Stimulated activated CD4-positive, alpha-beta T cell treated with anti-CD3 and anti-CD28 coated beads, Interleukin-1b, Interleukin-23, amount 100 ng/mL, for 48 hours (primary cell): ENCODE results near the gene RNASE7.
A peak's percentile ranks its signal among the peaks of the same experiment; 100 is the strongest.

Experiments used
- DNase-seq: peaks from one replicate; pipeline ENCODE4 v3.0.0-alpha.2; 2020

The RNASE7 gene

DNA sequence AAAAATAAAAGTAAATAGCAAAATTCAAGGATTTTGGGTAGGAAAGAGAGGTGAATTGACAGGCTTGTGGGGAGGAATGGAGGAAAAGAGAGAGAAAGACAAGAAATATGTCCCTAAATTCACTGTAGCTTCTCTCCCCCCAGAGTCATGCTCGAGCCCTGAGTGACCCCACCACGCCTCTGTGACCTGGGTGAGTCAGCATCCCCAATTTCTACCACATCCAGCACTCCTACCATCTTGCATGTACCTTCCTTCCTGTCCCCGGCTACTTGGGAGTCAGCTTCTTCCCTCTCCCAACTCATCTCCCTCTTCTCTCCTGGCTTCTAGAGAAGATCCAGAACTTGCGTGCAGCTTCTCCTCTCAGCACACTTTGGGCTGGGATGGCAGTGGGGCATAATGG is 46.5 kb downstream of the RNASE7 start:
- DNase-seq, result no peak

DNA sequence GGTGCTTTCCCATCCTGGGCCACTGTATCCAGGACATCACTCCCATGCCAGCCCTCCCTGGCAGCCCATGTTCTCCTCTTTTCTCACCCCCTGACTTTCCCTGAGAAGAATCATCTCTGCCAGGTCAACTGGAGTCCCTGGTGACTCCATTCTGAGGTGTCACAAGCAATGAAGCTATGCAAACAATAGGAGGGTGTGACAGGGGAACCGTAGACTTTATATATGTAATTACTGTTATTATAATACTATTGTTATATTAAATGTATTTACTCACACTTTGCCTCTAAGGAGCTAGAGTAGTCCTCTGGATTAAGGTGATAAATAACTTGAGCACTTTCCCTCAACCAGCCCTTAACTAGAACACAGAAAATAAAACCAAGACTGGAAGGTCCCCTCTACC is 47.1 kb downstream of the RNASE7 start:
- DNase-seq, result no peak

DNA sequence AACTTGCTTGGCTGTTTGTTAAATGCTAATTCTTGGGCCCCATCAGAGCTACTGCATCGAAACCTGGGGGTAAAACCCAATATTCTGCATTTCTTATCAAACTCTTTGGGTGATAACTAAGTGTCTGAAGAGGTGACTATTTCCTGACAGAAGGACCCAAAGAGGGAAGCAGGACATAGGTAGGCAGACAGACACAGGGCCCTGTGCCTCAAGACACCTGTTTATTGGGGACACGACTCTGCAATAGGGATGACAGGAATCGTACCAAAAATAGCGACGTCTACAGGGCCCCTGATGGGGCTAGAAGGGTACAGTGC is 47.7 kb downstream of the RNASE7 start:
- no peak for DNase-seq

DNA sequence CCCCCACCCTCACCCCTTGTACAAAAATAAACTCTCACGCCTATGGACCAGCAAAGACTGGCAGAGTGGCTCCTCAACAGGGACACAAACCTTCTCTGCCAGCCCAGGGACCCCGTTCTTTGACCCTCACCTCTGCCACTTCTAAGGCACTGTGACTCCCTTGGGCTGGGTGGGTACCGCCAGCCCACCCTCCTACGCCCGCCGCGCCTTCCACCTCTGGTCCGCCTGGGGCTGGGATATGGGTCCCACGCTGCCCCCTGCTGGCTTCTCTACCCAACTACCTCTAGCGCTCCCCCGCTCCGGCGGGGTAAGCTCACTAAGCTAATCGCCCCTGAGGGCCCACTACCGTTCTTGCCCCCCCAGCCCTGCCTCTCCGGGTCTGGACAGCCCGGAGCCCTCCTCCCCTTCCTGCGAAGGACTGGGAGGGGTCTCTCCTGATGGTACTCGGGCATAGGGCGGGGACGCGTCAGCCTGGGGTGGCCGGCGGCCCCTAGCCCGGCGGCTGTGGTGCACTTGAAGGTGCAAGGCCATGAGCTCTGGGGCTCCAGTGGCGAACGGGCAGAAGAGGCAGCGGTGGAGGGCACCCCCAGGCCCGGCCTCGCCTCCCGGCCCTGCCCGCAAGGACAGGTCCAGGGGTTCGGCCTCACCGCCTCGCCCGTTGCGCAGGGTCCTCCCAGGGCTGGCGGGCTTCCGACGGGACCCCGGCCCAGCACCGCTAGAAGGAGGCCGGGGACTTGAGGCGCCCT is 48.2 kb downstream of the RNASE7 start:
- DNase-seq, result no peak

DNA sequence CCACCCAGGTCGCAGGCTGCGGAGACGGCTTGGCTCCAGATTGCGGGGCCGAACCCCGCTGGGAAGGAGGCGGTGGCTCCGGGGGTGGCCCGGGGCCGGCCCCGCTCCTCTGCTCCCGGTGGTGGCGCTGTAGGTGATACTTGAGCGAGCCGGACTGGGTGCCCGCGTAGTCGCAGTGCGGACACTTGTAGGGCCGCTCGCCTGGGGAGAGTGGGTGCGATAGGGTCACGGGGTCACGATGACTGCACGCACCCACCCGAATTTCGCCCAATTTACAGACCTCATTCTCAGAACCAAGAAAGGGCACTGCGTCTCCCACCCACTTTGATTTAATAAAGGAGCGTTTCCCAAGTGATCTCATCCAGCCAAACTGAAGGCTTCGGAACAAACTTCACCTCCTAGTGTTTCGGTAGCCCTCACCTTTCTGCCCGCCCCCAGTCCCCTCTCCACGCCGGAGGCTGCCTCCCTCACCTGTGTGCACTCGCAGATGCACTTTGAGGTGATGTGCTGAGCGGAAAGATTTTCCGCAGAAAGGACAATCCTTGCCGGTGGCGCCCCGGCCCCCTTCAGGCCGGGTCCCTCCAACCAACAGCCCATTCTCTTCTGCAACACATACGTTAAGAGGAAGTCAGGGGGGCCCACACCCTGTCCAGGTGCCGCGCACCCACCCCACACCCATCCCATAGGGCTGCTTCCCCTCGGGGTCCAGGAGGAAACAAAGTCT is 48.9 kb downstream of the RNASE7 start:
- no peak for DNase-seq

DNA sequence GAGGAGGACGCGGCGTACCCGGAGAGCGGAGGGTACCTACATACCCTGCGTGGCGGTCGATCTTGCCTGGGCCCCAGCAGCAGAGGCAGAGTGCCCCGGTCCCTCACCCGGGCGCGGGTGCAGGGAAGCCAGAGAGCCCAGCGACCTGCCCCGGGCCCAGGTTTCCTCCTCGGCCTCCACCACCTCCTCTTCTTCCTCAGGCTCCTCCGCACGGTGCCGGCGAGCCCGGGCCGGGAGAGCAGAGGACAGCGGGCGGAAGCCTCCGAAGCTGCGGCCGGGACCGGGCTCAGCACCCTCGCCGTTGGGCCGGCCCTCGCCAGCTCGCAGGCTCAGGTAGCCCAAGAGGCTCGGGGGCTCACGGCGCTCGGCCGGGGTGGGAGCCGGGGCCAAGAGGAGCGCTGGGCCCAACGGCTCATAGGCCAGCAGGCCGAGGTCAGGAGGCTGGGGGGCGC is 49.7 kb downstream of the RNASE7 start:
- DNase-seq, result no peak

DNA sequence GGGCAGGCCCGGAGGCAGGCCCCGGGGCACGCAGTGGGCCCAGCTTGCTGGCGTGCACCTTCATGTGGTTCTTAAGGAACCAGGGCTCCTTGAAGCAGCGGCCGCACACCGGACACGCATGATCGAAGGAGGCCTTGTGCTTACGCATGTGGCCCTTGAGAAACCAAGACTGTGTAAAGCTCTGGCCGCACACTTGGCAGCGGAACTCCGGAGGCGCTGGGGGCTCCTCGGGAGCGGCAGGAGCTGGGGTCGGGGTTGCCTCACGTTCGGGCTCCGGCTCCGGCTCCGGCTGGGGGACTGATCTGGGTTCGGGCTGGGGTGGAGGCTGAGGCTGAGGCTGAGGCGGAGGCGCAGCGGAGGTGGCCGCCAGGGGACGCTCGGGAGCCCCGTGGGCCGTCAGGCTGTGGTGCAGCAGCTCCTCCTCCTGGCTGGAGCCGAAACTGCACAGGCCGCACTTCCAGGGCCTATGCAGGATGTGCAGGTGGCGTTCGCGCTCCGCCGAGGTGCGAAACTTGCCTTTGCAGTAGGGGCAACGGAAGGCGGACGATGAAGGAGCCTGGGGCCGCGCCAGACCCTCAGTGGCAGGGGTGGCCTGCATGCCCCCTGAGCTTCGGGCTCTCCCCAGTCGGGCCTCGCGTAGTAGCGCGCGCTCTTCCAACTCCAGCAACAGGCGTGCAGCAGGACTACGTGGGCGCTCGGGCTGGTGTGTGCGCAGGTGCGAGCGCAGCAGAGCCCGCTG is 50.3 kb downstream of the RNASE7 start:
- peak; percentile 88 for DNase-seq

DNA sequence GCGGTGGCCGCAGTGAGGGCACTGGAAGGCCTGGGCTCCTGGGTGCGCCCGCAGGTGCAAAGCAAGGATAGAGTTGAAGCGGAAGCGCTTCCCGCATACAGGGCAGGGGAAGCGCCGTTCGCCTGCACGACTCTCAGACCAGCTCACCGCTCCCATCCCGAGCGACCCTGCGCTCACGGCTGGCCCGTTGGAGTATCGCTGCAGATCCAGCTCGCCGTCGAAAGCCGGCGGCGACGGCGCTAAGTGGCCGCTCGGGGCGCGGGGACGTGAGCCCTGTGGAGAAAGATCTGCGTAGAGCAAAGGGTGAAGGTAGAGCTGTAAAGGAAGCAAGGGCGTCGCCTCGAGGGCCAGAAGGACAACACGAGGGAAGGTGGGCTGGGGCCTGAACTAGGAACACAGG is 50.9 kb downstream of the RNASE7 start:
- no peak for DNase-seq
